HG03095 (cell line): ENCODE data around the gene PLEKHG2.

Experiments
- ATAC-seq: cut with Tn5 transposase; IDR thresholded peaks from one replicate; pipeline ENCODE4 v1.9.1; 2021; ENCODE audit warnings: moderate library complexity; ENCODE audit not compliant: unreplicated experiment

The PLEKHG2 gene

GRCh38 chr19:39403331-39404312, 8.8 kb upstream of the PLEKHG2 start:
- ATAC-seq, result no peak

- ATAC-seq, result no peak
Measured at GRCh38 chr19:39405261-39405957, 7.1 kb upstream of the PLEKHG2 start.

DNA sequence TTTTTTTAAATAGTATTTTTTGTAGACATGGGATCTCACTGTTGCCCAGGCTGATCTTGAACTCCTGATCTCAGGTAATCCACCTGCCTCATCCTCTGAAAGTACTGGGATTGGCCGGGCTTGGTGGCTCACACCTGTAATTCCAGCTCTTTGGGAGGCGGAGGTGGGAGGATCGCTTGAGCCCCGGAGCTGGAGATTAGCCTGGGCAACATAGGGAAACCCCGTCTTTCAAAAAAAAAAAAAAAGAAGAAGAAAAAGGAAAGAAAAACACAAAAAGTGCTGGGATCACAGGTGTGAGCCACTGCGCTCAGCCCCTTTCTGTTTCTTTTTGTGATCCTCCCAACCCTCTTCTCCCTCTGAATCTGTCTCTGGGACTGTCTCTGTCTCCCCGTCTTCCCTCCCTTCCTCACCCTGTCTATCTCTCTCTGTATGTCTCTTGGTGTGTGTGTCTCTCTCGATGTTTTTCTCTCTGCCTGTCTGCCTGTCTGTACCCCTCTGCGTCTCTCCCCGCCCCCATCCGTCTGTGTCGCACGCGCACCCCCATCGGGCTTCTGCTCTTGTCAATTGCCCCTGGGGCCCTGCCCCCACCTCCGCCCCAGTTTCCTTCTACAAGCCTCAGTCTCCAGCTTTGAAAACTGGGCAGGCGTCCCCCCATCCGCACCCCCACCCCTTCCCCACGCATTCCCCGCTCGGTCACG, 6.4 kb upstream of the PLEKHG2 start:
- no peak for ATAC-seq

GRCh38 chr19:39406656-39407409, 5.6 kb upstream of the PLEKHG2 start, which contains the start of gene ZFP36:
ZFP36 (plus strand) TSS chr19:39406847; CDS start chr19:39406905, 58 bp downstream.
- no peak for ATAC-seq

DNA sequence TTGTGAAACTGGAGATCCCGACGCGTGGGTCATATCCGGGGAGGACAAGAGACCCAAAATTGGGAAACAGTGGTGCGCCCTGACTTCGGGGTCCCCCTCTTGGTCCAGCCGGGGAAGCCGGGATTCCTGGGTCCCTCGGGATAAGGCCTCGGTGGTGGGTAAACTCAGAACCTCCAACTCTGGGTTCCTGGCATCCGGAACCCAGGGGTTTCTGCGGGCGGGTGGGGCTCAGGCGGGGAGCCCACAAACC, 5.1 kb upstream of the PLEKHG2 start:
- no peak for ATAC-seq

GRCh38 chr19:39407660-39408391, 4.6 kb upstream of the PLEKHG2 start:
- ATAC-seq, result no peak

- no peak for ATAC-seq
Measured at GRCh38 chr19:39408392-39409207, 3.9 kb upstream of the PLEKHG2 start.

- ATAC-seq, result no peak
Measured at GRCh38 chr19:39409208-39410016, 3.1 kb upstream of the PLEKHG2 start.

DNA sequence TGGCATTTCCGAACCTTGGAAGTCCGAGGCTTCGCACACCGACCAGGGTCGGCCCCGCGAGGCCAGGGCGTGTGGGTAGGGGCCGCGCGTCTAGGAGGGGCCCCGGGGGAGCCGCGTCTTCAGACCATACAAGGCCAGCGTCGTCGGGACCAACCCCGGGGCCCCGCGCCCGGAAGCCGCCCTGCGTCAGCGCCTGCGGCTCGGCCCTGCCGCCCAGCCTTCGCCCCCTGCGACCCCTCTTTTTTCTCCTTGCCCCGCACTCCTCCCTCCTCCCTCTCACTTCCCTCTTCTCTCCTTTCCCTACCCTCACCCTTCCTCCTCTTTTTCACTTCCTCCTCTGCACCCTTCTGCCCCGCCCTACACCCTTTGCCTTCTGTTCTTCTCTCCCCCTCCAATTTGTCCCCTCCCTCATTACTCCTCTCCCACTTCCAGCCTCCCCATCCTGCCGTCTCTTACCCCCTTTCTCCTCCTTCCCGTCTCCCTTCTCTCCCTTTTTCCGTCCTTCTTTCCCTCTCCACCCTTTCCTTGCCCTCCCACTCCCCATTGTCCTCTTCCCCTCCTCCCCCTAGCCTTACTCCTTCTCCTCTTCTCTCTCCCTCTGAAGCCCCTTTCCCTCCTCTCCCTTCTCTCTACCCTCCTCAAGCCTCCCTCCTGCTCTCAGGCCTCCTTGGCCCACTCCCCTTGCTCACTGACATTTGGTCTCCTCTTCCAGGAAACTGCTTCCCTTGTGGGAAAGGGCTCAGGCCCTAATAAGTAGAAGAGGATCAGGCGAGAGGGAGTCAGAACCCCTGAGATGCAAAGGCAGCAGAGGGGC, 2.2 kb upstream of the PLEKHG2 start:
- no peak for ATAC-seq

DNA sequence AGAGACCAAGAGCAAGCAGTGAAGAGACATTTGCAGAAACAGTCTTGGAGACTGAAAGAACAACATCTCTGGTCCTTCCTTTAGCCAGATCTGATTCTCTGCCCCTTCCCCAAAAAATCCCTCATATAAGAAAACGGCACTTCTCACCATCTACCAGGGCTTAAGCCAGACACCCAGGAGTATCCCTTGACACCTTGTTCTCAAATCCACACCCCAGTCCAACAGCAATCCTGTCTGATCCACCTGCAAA, 1.7 kb upstream of the PLEKHG2 start:
- no peak for ATAC-seq

- no peak for ATAC-seq
Measured at GRCh38 chr19:39411081-39411831, 1.2 kb upstream of the PLEKHG2 start.

DNA sequence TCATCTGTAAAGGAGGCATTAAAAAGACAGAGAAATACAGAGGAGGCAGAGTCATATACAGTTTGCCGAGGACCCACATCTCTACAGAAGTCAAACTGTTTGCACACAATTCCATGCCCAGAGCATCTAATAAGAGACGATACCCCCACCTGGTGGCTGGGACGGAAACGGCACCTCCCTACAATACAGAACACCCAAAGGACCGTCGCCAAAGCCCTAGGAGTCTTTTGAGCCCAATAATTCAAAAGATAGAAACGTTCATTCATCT, 703 bp upstream of the PLEKHG2 start:
- peak; percentile 17 for ATAC-seq

GRCh38 chr19:39412867-39413271, 400 bp downstream of the PLEKHG2 start:
- ATAC-seq, result no peak

DNA sequence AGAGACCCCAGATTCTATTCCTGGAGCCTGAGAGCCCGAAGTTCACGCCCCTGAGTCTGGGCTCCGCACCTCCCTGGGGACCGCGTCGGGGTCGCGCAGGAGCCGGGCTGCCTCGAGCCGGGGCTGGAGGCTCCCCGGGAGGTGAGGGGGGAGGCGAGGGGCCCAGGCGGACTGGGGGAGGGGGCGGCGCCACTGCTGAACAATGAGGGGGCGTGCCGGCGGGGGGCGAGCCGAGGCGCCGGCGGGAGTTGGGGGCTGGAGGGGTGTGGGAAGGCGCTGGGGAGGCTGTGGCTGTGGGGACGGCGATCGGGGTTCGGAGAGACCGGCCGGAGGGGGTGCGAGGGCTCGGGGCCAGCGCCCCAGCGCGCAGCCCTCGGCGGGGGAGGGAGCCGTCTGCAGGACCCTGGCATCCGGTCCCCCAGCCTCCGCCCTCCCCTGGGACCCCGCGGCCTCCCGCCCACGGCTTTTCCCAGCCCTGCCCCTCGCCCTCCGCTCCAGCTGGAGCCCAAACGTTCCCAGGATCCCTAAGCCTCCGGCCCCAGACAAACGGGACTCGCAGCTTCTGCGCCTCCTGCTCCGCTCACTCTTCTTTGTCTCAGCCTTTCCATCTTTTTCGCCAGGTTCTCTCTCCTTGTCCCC, 922 bp downstream of the PLEKHG2 start:
- no peak for ATAC-seq

DNA sequence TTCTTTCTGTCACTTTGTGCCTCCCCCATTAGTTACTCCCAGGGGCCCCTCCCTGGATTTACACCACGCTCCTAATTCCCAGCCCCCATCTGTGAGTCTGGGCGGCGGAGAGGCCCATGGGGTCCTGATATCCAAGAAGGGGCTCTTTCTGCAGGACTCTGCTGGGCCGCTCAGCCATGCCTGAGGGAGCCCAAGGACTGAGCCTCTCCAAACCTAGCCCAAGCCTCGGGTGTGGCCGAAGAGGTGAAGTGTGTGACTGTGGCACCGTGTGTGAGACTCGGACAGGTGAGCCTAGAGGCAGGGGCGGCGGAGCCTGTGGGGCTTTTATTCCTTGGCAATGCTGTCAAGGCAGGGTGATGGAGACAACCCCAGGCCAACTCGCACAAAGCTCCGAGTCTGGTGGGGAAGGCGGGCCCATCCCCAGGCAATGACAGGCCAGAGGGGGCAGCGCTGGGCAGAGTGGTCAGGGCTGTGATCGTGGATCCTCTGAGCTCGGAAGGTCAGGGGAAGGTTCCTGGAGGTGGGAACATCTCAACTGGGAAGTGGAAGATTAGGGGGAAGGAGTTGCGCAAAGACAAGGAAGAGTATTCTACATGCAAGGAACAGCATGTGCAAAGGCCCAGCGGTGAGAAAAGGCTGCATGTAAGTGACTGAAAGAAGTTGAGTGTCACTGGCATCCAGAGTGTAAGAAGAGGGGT, 1.6 kb downstream of the PLEKHG2 start:
- ATAC-seq, result no peak
